H1 (cell line): ENCODE results near the gene ATP5PB. TPM values are rescaled to one million over a fixed set of nuclear protein-coding genes. Genes with fewer than 3 reads are reported as not detected.

Source experiments
- CTCF ChIA-PET: fragments of 300-600 bp; sonication (Branson Sonifier 250); formaldehyde crosslinking; loops from one replicate; lab custom pipeline; 2021; ENCODE audit not compliant: partially characterized antibody; lab: Charles Lee
- POLR2A ChIA-PET: fragments of 300-600 bp; sonication (Branson Sonifier 250); formaldehyde crosslinking; loops from one replicate; lab custom pipeline; 2021; ENCODE audit warnings: inconsistent platforms; ENCODE audit not compliant: partially characterized antibody; lab: Charles Lee
- DNase-seq, 2 experiments: peaks; one replicate each; pipeline versions ENCODE4 v3.0.0 to v3.0.0-alpha.2; 2010 to 2022; ENCODE audit warnings: low spot score in 2 of 2, low read depth in 1 of 2, mixed read lengths in 1 of 2
- FAIRE-seq: peaks from 2 replicates; lab custom pipeline; 2011; peaks lifted over from hg19 to GRCh38; lab: Jason Lieb, UNC
- H2AFZ ChIP-seq: 2 replicates; pipeline ENCODE4 v1.8.1; 2012; ENCODE audit warnings: low read length, inconsistent platforms
- H2AK5ac ChIP-seq: 2 replicates; pipeline ENCODE4 v1.6.1; 2013; ENCODE audit warnings: low read depth, low read length
- H2BK120ac ChIP-seq: replicated peaks from 2 replicates; pipeline ENCODE3; 2013; ENCODE audit warnings: low read depth, low read length, inconsistent platforms
- H2BK12ac ChIP-seq: 2 replicates; pipeline ENCODE4 v1.6.1; 2013; ENCODE audit warnings: low read depth, low read length
- H2BK15ac ChIP-seq: 2 replicates; pipeline ENCODE4 v1.6.1; 2013; ENCODE audit warnings: low read length
- H2BK20ac ChIP-seq: 2 replicates; pipeline ENCODE4 v1.6.1; 2013; ENCODE audit warnings: low read length
- H2BK5ac ChIP-seq: 2 replicates; pipeline ENCODE4 v1.6.1; 2013; ENCODE audit warnings: low read depth, low read length
- H3K14ac ChIP-seq: 2 replicates; pipeline ENCODE4 v1.6.1; 2013; ENCODE audit warnings: inconsistent platforms; ENCODE audit not compliant: insufficient read length
- H3K18ac ChIP-seq: 2 replicates; pipeline ENCODE4 v1.6.1; 2013; ENCODE audit warnings: low read length; ENCODE audit errors: extremely low read depth
- H3K23ac ChIP-seq: 2 replicates; pipeline ENCODE4 v1.6.1; 2013; ENCODE audit warnings: inconsistent platforms; ENCODE audit not compliant: insufficient read length
- H3K23me2 ChIP-seq: 2 replicates; pipeline ENCODE4 v1.6.1; 2013; ENCODE audit warnings: low read depth, low read length
- H3K27ac ChIP-seq: 2 replicates; pipeline ENCODE4 v1.6.1; 2011; ENCODE audit warnings: low read depth, low read length, inconsistent platforms
- H3K27me3 ChIP-seq, 4 experiments: replicated peaks in 1 of 4; 1 replicate in 1 of 4; 2 replicates in 3 of 4; pipeline versions ENCODE4 v1.6.1 to v1.8.1; 2011 to 2013; ENCODE audit warnings: low read length in 3 of 4, mild to moderate bottlenecking in 3 of 4, inconsistent platforms in 2 of 4, mixed read lengths in 2 of 4, moderate library complexity in 1 of 4; ENCODE audit not compliant: control insufficient read depth in 3 of 4, insufficient read depth in 3 of 4; ENCODE audit errors: extremely low read depth in 1 of 4
- H3K36me3 ChIP-seq, 4 experiments: 2 replicates each; pipeline versions ENCODE4 v1.6.1 to v1.8.1; 2011 to 2013; ENCODE audit warnings: mild to moderate bottlenecking in 4 of 4, low read length in 3 of 4, moderate library complexity in 2 of 4, control low read depth in 1 of 4, inconsistent platforms in 1 of 4; ENCODE audit not compliant: insufficient read depth in 4 of 4, control insufficient read depth in 2 of 4
- H3K4ac ChIP-seq: replicated peaks from 2 replicates; pipeline ENCODE3; 2013; ENCODE audit warnings: low read length, low read depth, mixed read lengths, inconsistent platforms; ENCODE audit not compliant: insufficient read length
- H3K4me1 ChIP-seq, 4 experiments: replicated peaks in 1 of 4; 1 replicate in 1 of 4; 2 replicates in 3 of 4; pipeline versions ENCODE4 v1.6.1 to v1.8.1; 2011 to 2013; ENCODE audit warnings: low read length in 3 of 4, inconsistent platforms in 2 of 4, mixed read lengths in 1 of 4; ENCODE audit not compliant: insufficient read depth in 4 of 4, control insufficient read depth in 3 of 4
- H3K4me2 ChIP-seq, 2 experiments: 2 replicates each; pipeline versions ENCODE4 v1.6.1 to v1.8.1; 2011 to 2013; ENCODE audit warnings: low read depth in 2 of 2, low read length in 2 of 2, control low read depth in 1 of 2, inconsistent platforms in 1 of 2, mild to moderate bottlenecking in 1 of 2; ENCODE audit not compliant: insufficient read depth in 1 of 2
- H3K4me3 ChIP-seq, 4 experiments: fragments of 200-600, 300-600 bp in 1 of 4; sonication (generic), shearing (Covaris generic), sonication (Bioruptor Twin) in 1 of 4; 2 replicates each; pipeline versions ENCODE4 v1.5.1 to v1.8.1; 2011 to 2016; ENCODE audit warnings: low read length in 4 of 4, low read depth in 3 of 4, control low read depth in 2 of 4, inconsistent platforms in 2 of 4, mild to moderate bottlenecking in 2 of 4, mixed read lengths in 1 of 4, moderate library complexity in 1 of 4; ENCODE audit not compliant: insufficient read depth in 2 of 4; ENCODE audit errors: extremely low read depth in 1 of 4
- H3K56ac ChIP-seq: replicated peaks from 2 replicates; pipeline ENCODE3; 2013; ENCODE audit warnings: low read depth, mild to moderate bottlenecking, mixed read lengths, low read length, inconsistent platforms; ENCODE audit not compliant: insufficient read length
- H3K79me1 ChIP-seq: 2 replicates; pipeline ENCODE4 v1.6.1; 2013; ENCODE audit warnings: low read depth, low read length, control low read depth
- H3K79me2 ChIP-seq, 2 experiments: 2 replicates each; pipeline versions ENCODE4 v1.6.1 to v1.8.1; 2012 to 2013; ENCODE audit warnings: low read length in 2 of 2, mild to moderate bottlenecking in 2 of 2, inconsistent platforms in 1 of 2; ENCODE audit not compliant: insufficient read depth in 2 of 2, control insufficient read depth in 1 of 2
- H3K9ac ChIP-seq, 4 experiments: replicated peaks in 1 of 4; 1 replicate in 1 of 4; 2 replicates in 3 of 4; pipeline versions ENCODE4 v1.6.1 to v1.8.1; 2011 to 2013; ENCODE audit warnings: low read depth in 3 of 4, low read length in 3 of 4, control low read depth in 2 of 4, mild to moderate bottlenecking in 2 of 4, moderate library complexity in 2 of 4, inconsistent platforms in 1 of 4; ENCODE audit errors: extremely low read depth in 1 of 4
- H3K9me3 ChIP-seq, 2 experiments: 2 replicates each; pipeline versions ENCODE4 v1.6.1 to v1.8.1; 2012 to 2013; ENCODE audit warnings: mild to moderate bottlenecking in 2 of 2, moderate library complexity in 2 of 2, control low read depth in 1 of 2, inconsistent platforms in 1 of 2, low read depth in 1 of 2, low read length in 1 of 2, mixed read lengths in 1 of 2; ENCODE audit not compliant: insufficient read depth in 2 of 2
- H4K20me1 ChIP-seq, 2 experiments: replicated peaks in 1 of 2; 2 replicates each; pipeline versions ENCODE3 to v1.8.1; 2011 to 2013; ENCODE audit warnings: inconsistent platforms in 2 of 2, low read length in 2 of 2, mild to moderate bottlenecking in 1 of 2; ENCODE audit not compliant: insufficient read depth in 2 of 2, control insufficient read depth in 1 of 2
- H4K5ac ChIP-seq: 2 replicates; pipeline ENCODE4 v1.6.1; 2013; ENCODE audit warnings: low read length, low read depth, mixed read lengths, inconsistent platforms; ENCODE audit not compliant: insufficient read length
- H4K8ac ChIP-seq: 2 replicates; pipeline ENCODE4 v1.8.0; 2013; ENCODE audit warnings: mild to moderate bottlenecking, moderate library complexity, low read length, inconsistent platforms; ENCODE audit not compliant: insufficient read depth; ENCODE audit errors: extremely low read depth
- H4K91ac ChIP-seq: replicated peaks from 2 replicates; pipeline ENCODE3; 2013; ENCODE audit warnings: low read length, mixed read lengths, inconsistent platforms; ENCODE audit not compliant: insufficient read length
- CEBPB ChIP-seq: IDR thresholded peaks from 2 replicates; pipeline ENCODE4 v1.6.1; 2012; ENCODE audit warnings: low read depth, low read length
- EGR1 ChIP-seq: IDR thresholded peaks from 2 replicates; pipeline ENCODE4 v1.6.1; 2011; ENCODE audit warnings: low read depth, low read length, borderline replicate concordance
- KDM1A ChIP-seq: fragments of 200-600, 300-600 bp; sonication (generic); IDR thresholded peaks from 2 replicates; pipeline ENCODE4 v1.7.1; 2016; ENCODE audit warnings: mild to moderate bottlenecking, low read length, borderline replicate concordance
- KDM4A ChIP-seq: IDR thresholded peaks from one replicate; pipeline ENCODE4 v1.7.1; 2012; ENCODE audit warnings: low read depth, mild to moderate bottlenecking, moderate library complexity, low read length, inconsistent platforms; ENCODE audit not compliant: severe bottlenecking
- MAX ChIP-seq: IDR thresholded peaks from 2 replicates; pipeline ENCODE4 v1.6.1; 2012; ENCODE audit warnings: inconsistent platforms
- NANOG ChIP-seq: IDR thresholded peaks from 2 replicates; pipeline ENCODE4 v1.6.1; 2011; ENCODE audit warnings: low read length, low read depth, mild to moderate bottlenecking, inconsistent platforms; ENCODE audit not compliant: insufficient read depth, poor library complexity, severe bottlenecking
- POLR2A ChIP-seq, 2 experiments: IDR thresholded peaks; 1 replicate in 1 of 2; 2 replicates in 1 of 2; pipeline ENCODE4 v1.6.1; 2011; ENCODE audit warnings: low read depth in 2 of 2, low read length in 2 of 2, mild to moderate bottlenecking in 2 of 2; ENCODE audit errors: control extremely low read depth in 1 of 2
- RAD21 ChIP-seq, 2 experiments: IDR thresholded peaks in 1 of 2; conservative IDR thresholded peaks in 1 of 2; 2 replicates each; pipeline ENCODE4 v1.6.1; 2011; ENCODE audit warnings: low read depth in 2 of 2, low read length in 2 of 2, improper control_type of control experiment in 1 of 2, inconsistent platforms in 1 of 2, mild to moderate bottlenecking in 1 of 2, moderate library complexity in 1 of 2
- RXRA ChIP-seq: IDR thresholded peaks from 2 replicates; pipeline ENCODE4 v1.6.1; 2011; ENCODE audit warnings: low read depth, mild to moderate bottlenecking, low read length, moderate library complexity; ENCODE audit not compliant: insufficient read depth
- SIN3A ChIP-seq, 2 experiments: IDR thresholded peaks in 1 of 2; conservative IDR thresholded peaks in 1 of 2; 2 replicates each; pipeline ENCODE4 v1.6.1; 2011 to 2012; ENCODE audit warnings: low read length in 2 of 2, improper control_type of control experiment in 1 of 2, low read depth in 1 of 2, mild to moderate bottlenecking in 1 of 2
- SIX5 ChIP-seq: IDR thresholded peaks from 2 replicates; pipeline ENCODE4 v1.6.1; 2011; ENCODE audit warnings: mild to moderate bottlenecking, low read depth, low read length
- TCF12 ChIP-seq: IDR thresholded peaks from 2 replicates; pipeline ENCODE4 v1.6.1; 2011; ENCODE audit warnings: low read depth, mild to moderate bottlenecking, low read length
- WGBS, 2 experiments: shearing (Covaris generic) in 1 of 2; methylation state at CpG; one replicate each; pipeline versions ENCODE4 v1.1.6 to v1.1.7; 2013 to 2015; ENCODE audit warnings: low lambda C conversion rate in 2 of 2, mixed read lengths in 2 of 2, inconsistent platforms in 1 of 2, low coverage in 1 of 2, missing lambda C conversion rate in 1 of 2; ENCODE audit not compliant: insufficient replicate concordance in 2 of 2, insufficient coverage in 1 of 2, insufficient read length in 1 of 2; ENCODE audit errors: extremely low coverage in 1 of 2, missing lambda C conversion rate in 1 of 2; 5-methylcytosine and 5-hydroxymethylcytosine counted together
- polyA plus RNA-seq, 7 experiments: library from polyadenylated mRNA; depleted of rRNA in 3 of 7; stranded (reverse) in 5 of 7; unstranded in 2 of 7; fragments of >200 nt in 5 of 7; fragments of 200-250 nt in 2 of 7; gene quantifications; 1 replicate in 5 of 7; 2 replicates in 1 of 7; 4 replicates in 1 of 7; pipeline versions ENCODE4 v1.2.1 to v1.2.3, GENCODE V29; 2011 to 2013; ENCODE audit warnings: missing spikeins in 2 of 7, mixed read lengths in 2 of 7
- total RNA-seq: library from RNA; stranded (reverse); fragmentation: NEBNext Ultra II Directional; extraction: Animal tissue kit (Norgen Biotek cat#: 25700); gene quantifications from 2 replicates; pipeline ENCODE4 v1.2.1, GENCODE V29; 2021

ATP5PB gene
- total and polyA plus RNA-seq, 2 of the 8 experiments (the other 6 are each of a cell fraction or from before 2014, with no cell fraction given): 232 to 262 TPM

- H2BK120ac ChIP-seq: no peak overlapping the region
- H3K4me1 ChIP-seq: no peaks in the 10 kb centered on the region
- H2AFZ ChIP-seq: no peak overlapping the region
- no peak for DNase-seq
- no peak overlapping the region for H3K14ac ChIP-seq
- no peaks in the 10 kb centered on the region; a peak in 1 of 7 replicates for H3K27me3 ChIP-seq
- no peak overlapping the region for H3K56ac ChIP-seq
- POLR2A ChIA-PET: interaction anchor here (1.3 to 4.6 kb wide), 3 partner anchors 12 to 26 kb away, joined by 4 to 27 read pairs (median 4); partner anchors contain the start of genes ATP5PB and WDR77
- no peaks in the 10 kb centered on the region for H3K36me3 ChIP-seq
- FAIRE-seq: no peak
- no peak overlapping the region for H3K9ac ChIP-seq
- no peak overlapping the region for H2BK20ac ChIP-seq
- no peaks in the 10 kb centered on the region; the same call in 1 of the 2 replicates for H3K23me2 ChIP-seq
- no peak overlapping the region for H2AK5ac ChIP-seq
- H4K91ac ChIP-seq: no peak overlapping the region
- no peak overlapping the region for H3K23ac ChIP-seq
- no peaks in the 10 kb centered on the region for H3K79me2 ChIP-seq
- H4K20me1 ChIP-seq: no peaks in the 10 kb centered on the region
- no peak overlapping the region for H3K4me2 ChIP-seq
- CTCF ChIA-PET: interaction anchor here (0.8 to 2.5 kb wide), 6 partner anchors 10 to 35 kb away, joined by 3 to 8 read pairs (median 4); no protein-coding TSS in a partner anchor
- H2BK15ac ChIP-seq: no peak overlapping the region
- no peak overlapping the region for H4K8ac ChIP-seq
- WGBS, 2 experiments: 94% methylated on average over 12 of the region's 13 CpGs; no CpG with 5 or more reads in 1 of the 2 experiments
- H2BK5ac ChIP-seq: no peak overlapping the region
- H3K18ac ChIP-seq: no peak overlapping the region
- no peak overlapping the region for H2BK12ac ChIP-seq
- no peak overlapping the region for H3K4me3 ChIP-seq
- no peak overlapping the region for H4K5ac ChIP-seq
- H3K9me3 ChIP-seq: no peaks in the 10 kb centered on the region
- no peak overlapping the region for H3K4ac ChIP-seq
- no peaks in the 10 kb centered on the region for H3K79me1 ChIP-seq
- no peak overlapping the region for H3K27ac ChIP-seq
- TF ChIP-seq RXRA (no peak), EGR1 (no peak), RAD21 (IDR thresholded peaks at IDR 0.05 in 1 of 2, conservative IDR thresholded peaks at IDR 0.05 in 1 of 2; ENCODE audit: low read depth in 2 of 2, low read length in 2 of 2) (no peak), SIN3A (conservative IDR thresholded peaks at IDR 0.05 in 1 of 2, IDR thresholded peaks at IDR 0.05 in 1 of 2; ENCODE audit: low read depth in 1 of 2, low read length in 2 of 2) (no peak), TCF12 (no peak), SIX5 (no peak), NANOG (no peak), KDM4A (no peak), POLR2A (IDR thresholded peaks at IDR 0.05; ENCODE audit: control extremely low read depth in 1 of 2, low read depth in 2 of 2, low read length in 2 of 2) (no peak), MAX (no peak), KDM1A (no peak), CEBPB (no peak)
Measured at GRCh38 chr1:111422546-111423391, 26.5 kb upstream of the ATP5PB start.
